Erythroblast (primary cell): ENCODE results near the gene SBF1.

Source experiments
- GATA1 ChIP-seq: IDR thresholded peaks from 2 replicates; pipeline ENCODE4 v1.6.1; 2011; ENCODE audit warnings: low read depth, mild to moderate bottlenecking, control low read depth, low read length, moderate library complexity
- POLR2A ChIP-seq: IDR thresholded peaks from 2 replicates; pipeline ENCODE4 v1.6.1; 2011; ENCODE audit warnings: mild to moderate bottlenecking, low read length

DNA sequence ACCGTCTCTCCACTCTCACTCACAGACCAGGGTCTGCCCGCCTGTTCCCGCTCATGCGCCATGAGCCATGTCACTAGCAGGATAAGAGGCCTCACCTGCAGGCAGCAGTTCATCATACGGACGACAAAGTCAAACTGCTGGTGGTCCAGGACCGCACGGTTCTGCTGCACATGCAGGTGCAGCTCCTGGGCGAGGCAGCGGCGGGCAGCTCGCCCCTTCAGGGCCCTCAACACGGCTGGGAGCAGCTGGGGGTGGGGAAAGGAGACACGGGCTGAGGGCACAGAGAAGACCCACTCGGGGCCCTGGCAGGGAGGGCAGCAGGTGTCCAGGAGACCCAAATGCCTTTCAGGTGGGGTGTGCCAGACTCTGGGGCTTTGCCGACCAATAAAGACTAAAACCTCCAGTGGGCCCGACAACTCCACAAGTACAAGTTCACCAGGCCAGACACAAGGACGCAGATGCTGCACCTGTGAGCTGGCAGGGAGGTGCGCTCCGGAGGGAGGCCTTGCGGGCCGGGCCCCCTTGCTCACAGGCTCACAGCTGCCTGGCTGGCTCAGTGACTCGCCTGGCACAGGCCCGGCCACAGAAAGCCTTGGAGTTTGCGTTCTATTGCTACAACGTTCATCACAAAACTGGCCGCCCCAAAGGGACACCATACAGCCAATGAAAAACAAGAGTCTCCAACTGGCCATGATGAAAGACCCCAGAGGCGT, 11.5 kb downstream of the SBF1 start:
- TF ChIP-seq POLR2A (no peak), GATA1 (no peak)
